ENCODE results near the gene PARVB. TPM values are rescaled to one million over a fixed set of nuclear protein-coding genes. Genes with fewer than 3 reads are reported as not detected.

Gene PARVB
- total RNA-seq, 6 experiments from 2014 or later = 36.5 to 44.2 (median 38.9) TPM

- peaks cover 35% of the 10 kb centered on the region for H3K36me3 Mint-ChIP-seq (ENCODE audit: low read depth)
- DNase-seq = no peak
- no peak overlapping the region; the same call in 1 of the 2 replicates for H3K27ac Mint-ChIP-seq
- no peak overlapping the region for H3K4me3 Mint-ChIP-seq
- TF ChIP-seq, protein P1, sequence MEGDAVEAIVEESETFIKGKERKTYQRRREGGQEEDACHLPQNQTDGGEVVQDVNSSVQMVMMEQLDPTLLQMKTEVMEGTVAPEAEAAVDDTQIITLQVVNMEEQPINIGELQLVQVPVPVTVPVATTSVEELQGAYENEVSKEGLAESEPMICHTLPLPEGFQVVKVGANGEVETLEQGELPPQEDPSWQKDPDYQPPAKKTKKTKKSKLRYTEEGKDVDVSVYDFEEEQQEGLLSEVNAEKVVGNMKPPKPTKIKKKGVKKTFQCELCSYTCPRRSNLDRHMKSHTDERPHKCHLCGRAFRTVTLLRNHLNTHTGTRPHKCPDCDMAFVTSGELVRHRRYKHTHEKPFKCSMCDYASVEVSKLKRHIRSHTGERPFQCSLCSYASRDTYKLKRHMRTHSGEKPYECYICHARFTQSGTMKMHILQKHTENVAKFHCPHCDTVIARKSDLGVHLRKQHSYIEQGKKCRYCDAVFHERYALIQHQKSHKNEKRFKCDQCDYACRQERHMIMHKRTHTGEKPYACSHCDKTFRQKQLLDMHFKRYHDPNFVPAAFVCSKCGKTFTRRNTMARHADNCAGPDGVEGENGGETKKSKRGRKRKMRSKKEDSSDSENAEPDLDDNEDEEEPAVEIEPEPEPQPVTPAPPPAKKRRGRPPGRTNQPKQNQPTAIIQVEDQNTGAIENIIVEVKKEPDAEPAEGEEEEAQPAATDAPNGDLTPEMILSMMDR (IDR thresholded peaks at IDR 0.05) = no peak
- peaks cover 21% of the 10 kb centered on the region for H3K4me1 Mint-ChIP-seq (ENCODE audit: low read depth)
- no peaks in the 10 kb centered on the region for H3K9me3 Mint-ChIP-seq
- no peaks in the 10 kb centered on the region; the same call in 1 of the 2 replicates for H3K27me3 Mint-ChIP-seq (ENCODE audit: insufficient read depth)
These were observed 29.7 kb upstream of the PARVB start for GRCh38 chr22:43994416-43994815.

- Mint-ChIP-seq H3K4me3 (no peak overlapping the region), H3K27ac (no peak overlapping the region), H3K4me1 (ENCODE audit: low read depth) (peaks cover 21% of the 10 kb centered on the region), H3K27me3 (ENCODE audit: insufficient read depth) (no peaks in the 10 kb centered on the region; the same call in 1 of the 2 replicates), H3K9me3 (no peaks in the 10 kb centered on the region), H3K36me3 (ENCODE audit: low read depth) (peaks cover 35% of the 10 kb centered on the region)
- TF ChIP-seq, protein P1 (IDR thresholded peaks at IDR 0.05) = no peak
- no peak for DNase-seq
These were observed 28.9 kb upstream of the PARVB start for GRCh38 chr22:43995057-43995685.

DNA sequence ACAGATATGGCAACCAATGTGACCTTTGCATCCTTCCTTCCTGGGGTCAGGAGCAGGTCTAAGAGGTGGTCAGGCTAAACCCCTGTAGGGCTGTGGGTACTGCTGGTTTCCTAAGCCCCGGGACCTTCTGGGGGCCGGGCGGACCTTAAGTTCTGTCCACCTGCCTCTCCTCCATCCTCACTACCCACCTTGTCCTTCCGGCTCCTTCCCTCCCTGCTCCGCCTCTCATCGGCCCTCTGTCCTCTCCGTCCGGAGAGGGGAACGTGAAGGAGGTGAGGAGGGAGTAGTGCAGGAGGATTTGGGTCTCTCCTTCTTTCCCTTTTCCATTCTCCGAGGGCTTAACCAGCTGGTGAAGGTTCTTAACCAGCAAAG lies 28.3 kb upstream of the PARVB start:
- Mint-ChIP-seq H3K4me1 (ENCODE audit: low read depth) (peaks cover 21% of the 10 kb centered on the region), H3K36me3 (ENCODE audit: low read depth) (peaks cover 38% of the 10 kb centered on the region), H3K27me3 (ENCODE audit: insufficient read depth) (no peaks in the 10 kb centered on the region; the same call in 1 of the 2 replicates), H3K4me3 (no peak overlapping the region), H3K27ac (no peak overlapping the region), H3K9me3 (no peaks in the 10 kb centered on the region)
- DNase-seq = no peak
- TF ChIP-seq, protein P1 (IDR thresholded peaks at IDR 0.05) = no peak

DNA sequence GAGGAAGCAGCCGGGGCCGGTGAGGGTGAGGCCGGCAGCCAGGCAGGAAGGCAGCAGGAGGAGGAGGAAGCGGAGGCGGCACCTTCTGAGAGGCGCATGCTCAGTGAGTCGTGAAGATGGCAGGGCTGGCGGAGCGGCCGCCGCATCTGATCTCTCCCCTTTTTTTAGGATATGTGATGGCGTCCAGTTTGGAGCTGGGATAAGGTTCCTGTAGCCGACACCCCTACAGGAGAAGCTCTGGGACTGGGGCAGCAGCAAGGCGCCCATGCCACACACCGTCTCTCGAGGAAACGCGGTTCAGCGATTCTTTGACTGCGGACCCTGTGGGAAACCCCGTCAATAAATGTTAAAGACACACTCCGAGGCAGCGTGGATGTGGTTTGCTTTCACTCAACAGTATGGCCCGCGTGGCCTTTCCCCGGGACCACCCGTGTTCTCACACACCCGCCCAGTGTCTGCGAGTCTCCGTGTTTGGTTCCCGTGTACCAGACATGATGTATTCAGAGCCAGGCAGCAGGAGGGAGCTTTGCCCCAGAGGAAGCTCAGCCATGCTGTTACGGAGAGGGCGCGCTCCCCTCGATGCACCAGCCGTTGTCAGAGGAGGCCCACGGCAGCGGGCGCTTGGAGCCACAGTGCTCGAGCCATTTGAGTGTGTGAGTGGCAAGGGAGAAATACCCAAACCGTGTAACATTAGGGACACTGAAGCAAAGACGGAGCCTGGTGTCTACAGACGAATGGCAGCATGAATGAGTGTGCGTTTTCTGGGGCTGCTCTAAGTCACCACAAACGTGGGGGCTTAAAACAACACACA lies 27.7 kb upstream of the PARVB start:
- peaks cover 39% of the 10 kb centered on the region for H3K36me3 Mint-ChIP-seq (ENCODE audit: low read depth)
- H3K4me1 Mint-ChIP-seq (ENCODE audit: low read depth) = peaks cover 21% of the 10 kb centered on the region
- H3K4me3 Mint-ChIP-seq = no peak overlapping the region
- TF ChIP-seq, protein P1 (IDR thresholded peaks at IDR 0.05) = no peak
- DNase-seq = no peak
- no peaks in the 10 kb centered on the region for H3K9me3 Mint-ChIP-seq
- H3K27me3 Mint-ChIP-seq (ENCODE audit: insufficient read depth) = no peaks in the 10 kb centered on the region; the same call in 1 of the 2 replicates
- no peak overlapping the region for H3K27ac Mint-ChIP-seq

GRCh38 chr22:43996981-43997265 lies 27.2 kb upstream of the PARVB start:
- no peaks in the 10 kb centered on the region for H3K9me3 Mint-ChIP-seq
- H3K27ac Mint-ChIP-seq = no peak overlapping the region
- no peak overlapping the region for H3K4me3 Mint-ChIP-seq
- peaks cover 18% of the 10 kb centered on the region for H3K4me1 Mint-ChIP-seq (ENCODE audit: low read depth)
- DNase-seq = no peak
- peaks cover 37% of the 10 kb centered on the region for H3K36me3 Mint-ChIP-seq (ENCODE audit: low read depth)
- H3K27me3 Mint-ChIP-seq (ENCODE audit: insufficient read depth) = no peaks in the 10 kb centered on the region; the same call in 1 of the 2 replicates
- TF ChIP-seq, protein P1 (IDR thresholded peaks at IDR 0.05) = 0 out of 2 replicates have a peak, but pooled peaks have one; percentile 12

All from HFFc6 (cell line).